ENCODE data around the gene CBX4.
"Not testable (repeated sequence)": the region's sequence is repeated elsewhere in the genome, so short reads cannot be mapped to it uniquely, and the experiment has no call there.

Gene CBX4

GRCh38 chr17:79859676-79860615 lies 20.7 kb upstream of the CBX4 start:
- no peak for DNase-seq

GRCh38 chr17:79857095-79857494 lies 17.9 kb upstream of the CBX4 start:
- no peak for DNase-seq

- DNase-seq: no peak
Observed at GRCh38 chr17:79855331-79856124, 16.3 kb upstream of the CBX4 start.

GRCh38 chr17:79854080-79855060 lies 15.1 kb upstream of the CBX4 start:
- no peak for DNase-seq

GRCh38 chr17:79853168-79853567 lies 13.9 kb upstream of the CBX4 start:
- not testable (repeated sequence) for DNase-seq

GRCh38 chr17:79852748-79853147 lies 13.5 kb upstream of the CBX4 start:
- DNase-seq: no peak

- no peak for DNase-seq
Observed at GRCh38 chr17:79851461-79851817, 12.2 kb upstream of the CBX4 start.

GRCh38 chr17:79850571-79851460 lies 11.6 kb upstream of the CBX4 start:
- DNase-seq: no peak

- DNase-seq: no peak
Observed at GRCh38 chr17:79849953-79850352, 10.7 kb upstream of the CBX4 start.

GRCh38 chr17:79848370-79848766 lies 9.1 kb upstream of the CBX4 start:
- DNase-seq: no peak

GRCh38 chr17:79847698-79848369 lies 8.6 kb upstream of the CBX4 start:
- DNase-seq: no peak

- DNase-seq: no peak
Observed at GRCh38 chr17:79845601-79845949, 6.3 kb upstream of the CBX4 start.

GRCh38 chr17:79844869-79845600 lies 5.8 kb upstream of the CBX4 start:
- no peak for DNase-seq

GRCh38 chr17:79843816-79844800 lies 4.9 kb upstream of the CBX4 start:
- no peak for DNase-seq

GRCh38 chr17:79843474-79843815 lies 4.2 kb upstream of the CBX4 start:
- no peak for DNase-seq

- no peak for DNase-seq
Observed at GRCh38 chr17:79842656-79843473, 3.6 kb upstream of the CBX4 start.

GRCh38 chr17:79842136-79842655 lies 3.0 kb upstream of the CBX4 start:
- no peak for DNase-seq

All from NCI-H1048 (cell line).